Effector memory CD4-positive, alpha-beta T cell (primary cell): ENCODE data around the gene RNF182.
"Not testable (repeated sequence)": the region's sequence is repeated elsewhere in the genome, so short reads cannot be mapped to it uniquely, and the experiment has no call there.

Source experiments
- DNase-seq, 3 donors: peaks; one replicate each; pipeline ENCODE4 v3.0.0-alpha.2; 2020
- H3K27ac ChIP-seq: 2 replicates; pipeline ENCODE4 v1.7.0; 2013; ENCODE audit warnings: mild to moderate bottlenecking, low read length, moderate library complexity; ENCODE audit not compliant: insufficient read depth, poor library complexity, severe bottlenecking
- H3K27me3 ChIP-seq: replicated peaks from 2 replicates; pipeline ENCODE4 v1.7.0; 2013; ENCODE audit warnings: mild to moderate bottlenecking, low read length; ENCODE audit not compliant: insufficient read depth, control insufficient read depth, poor library complexity, severe bottlenecking
- H3K36me3 ChIP-seq: 2 replicates; pipeline ENCODE4 v1.7.0; 2013; ENCODE audit warnings: mild to moderate bottlenecking, low read length, moderate library complexity; ENCODE audit not compliant: control insufficient read depth, insufficient read depth
- H3K4me1 ChIP-seq: 2 replicates; pipeline ENCODE4 v1.7.0; 2013; ENCODE audit warnings: low read length, mild to moderate bottlenecking; ENCODE audit not compliant: control insufficient read depth, insufficient read depth, poor library complexity, severe bottlenecking
- H3K4me3 ChIP-seq: 2 replicates; pipeline ENCODE4 v1.7.0; 2013; ENCODE audit warnings: low read length, low read depth, mild to moderate bottlenecking; ENCODE audit not compliant: insufficient read depth, poor library complexity, severe bottlenecking
- H3K9me3 ChIP-seq: 2 replicates; pipeline ENCODE4 v1.7.0; 2013; ENCODE audit warnings: mild to moderate bottlenecking, low read length, moderate library complexity; ENCODE audit not compliant: control insufficient read depth

Gene RNF182

GRCh38 chr6:13929196-13929595 is 4.4 kb downstream of the RNF182 start:
- H3K27me3 ChIP-seq = peaks cover 46% of the 10 kb centered on the region
- H3K36me3 ChIP-seq = no peaks in the 10 kb centered on the region
- H3K4me3 ChIP-seq = no peak overlapping the region
- peaks cover 5% of the 10 kb centered on the region for H3K9me3 ChIP-seq
- H3K4me1 ChIP-seq = peaks cover 14% of the 10 kb centered on the region
- DNase-seq = no peak
- H3K27ac ChIP-seq = no peak overlapping the region

GRCh38 chr6:13931797-13932402 is 7.1 kb downstream of the RNF182 start:
- Histone ChIP-seq H3K4me3 (no peak overlapping the region), H3K9me3 (peaks cover 5% of the 10 kb centered on the region), H3K4me1 (no peaks in the 10 kb centered on the region), H3K36me3 (no peaks in the 10 kb centered on the region), H3K27ac (no peak overlapping the region), H3K27me3 (peaks cover 24% of the 10 kb centered on the region)
- no peak for DNase-seq

GRCh38 chr6:13932785-13933184 is 8.0 kb downstream of the RNF182 start:
- Histone ChIP-seq H3K36me3 (no peaks in the 10 kb centered on the region), H3K4me3 (no peak overlapping the region), H3K27ac (no peak overlapping the region), H3K9me3 (no peaks in the 10 kb centered on the region), H3K27me3 (peaks cover 15% of the 10 kb centered on the region), H3K4me1 (no peaks in the 10 kb centered on the region)
- DNase-seq = no peak

- Histone ChIP-seq H3K4me1 (no peaks in the 10 kb centered on the region), H3K4me3 (no peak overlapping the region), H3K27ac (no peak overlapping the region), H3K27me3 (peaks cover 5% of the 10 kb centered on the region), H3K9me3 (no peaks in the 10 kb centered on the region), H3K36me3 (no peaks in the 10 kb centered on the region)
- no peak for DNase-seq
Measured at GRCh38 chr6:13934721-13935120, 10.0 kb downstream of the RNF182 start.

- Histone ChIP-seq H3K4me1 (no peaks in the 10 kb centered on the region), H3K36me3 (no peaks in the 10 kb centered on the region), H3K27ac (no peak overlapping the region), H3K4me3 (no peak overlapping the region), H3K27me3 (peaks cover 5% of the 10 kb centered on the region), H3K9me3 (no peaks in the 10 kb centered on the region)
- DNase-seq = no peak
Measured at GRCh38 chr6:13935190-13935880, 10.6 kb downstream of the RNF182 start.

- H3K36me3 ChIP-seq, DNase-seq, H3K27me3 ChIP-seq, H3K4me3 ChIP-seq, H3K9me3 ChIP-seq, H3K4me1 ChIP-seq, H3K27ac ChIP-seq: not testable (repeated sequence)
Measured at GRCh38 chr6:13935881-13936261, 11.1 kb downstream of the RNF182 start.

GRCh38 chr6:13941902-13942301 is 17.1 kb downstream of the RNF182 start:
- Histone ChIP-seq H3K9me3 (no peaks in the 10 kb centered on the region), H3K4me3 (no peak overlapping the region), H3K27ac (no peak overlapping the region), H3K36me3 (no peaks in the 10 kb centered on the region), H3K4me1 (no peaks in the 10 kb centered on the region), H3K27me3 (no peaks in the 10 kb centered on the region)
- no peak for DNase-seq

- no peak for DNase-seq
- no peaks in the 10 kb centered on the region for H3K9me3 ChIP-seq
- no peaks in the 10 kb centered on the region for H3K27me3 ChIP-seq
- H3K27ac ChIP-seq = no peak overlapping the region
- no peak overlapping the region for H3K4me3 ChIP-seq
- no peaks in the 10 kb centered on the region for H3K4me1 ChIP-seq
- no peaks in the 10 kb centered on the region for H3K36me3 ChIP-seq
Measured at GRCh38 chr6:13943943-13944342, 19.2 kb downstream of the RNF182 start.

GRCh38 chr6:13946506-13946905 is 21.8 kb downstream of the RNF182 start:
- DNase-seq = no peak

GRCh38 chr6:13947611-13948178 is 22.9 kb downstream of the RNF182 start:
- Histone ChIP-seq H3K9me3 (no peaks in the 10 kb centered on the region), H3K27me3 (no peaks in the 10 kb centered on the region), H3K27ac (no peak overlapping the region), H3K4me1 (no peaks in the 10 kb centered on the region), H3K4me3 (no peak overlapping the region), H3K36me3 (no peaks in the 10 kb centered on the region)
- no peak for DNase-seq

More at GRCh38 chr6:13946506-13946905, 21.8 kb downstream of the RNF182 start:
- no peaks in the 10 kb centered on the region for H3K36me3 ChIP-seq
- no peaks in the 10 kb centered on the region for H3K4me1 ChIP-seq
- H3K9me3 ChIP-seq = no peaks in the 10 kb centered on the region
- no peak overlapping the region for H3K27ac ChIP-seq
- no peak overlapping the region for H3K4me3 ChIP-seq
- H3K27me3 ChIP-seq = no peaks in the 10 kb centered on the region
